DOHH2 (cell line): ENCODE measurements around the gene CORT.

ENCODE experiments used
- H3F3A ChIP-seq: fragments of 200-600 bp; sonication (generic), shearing (Covaris generic); 2 replicates; pipeline ENCODE4 v1.6.0; 2016; ENCODE audit warnings: antibody characterized with exemption, mild to moderate bottlenecking; ENCODE audit not compliant: control insufficient read depth, insufficient read depth
- H3K27ac ChIP-seq: fragments of 200-600 bp; sonication (generic); 2 replicates; pipeline ENCODE4 v1.5.1; 2014; ENCODE audit warnings: low read depth, mild to moderate bottlenecking, low read length, moderate library complexity
- H3K27me3 ChIP-seq: fragments of 200-600 bp; sonication (generic); 2 replicates; pipeline ENCODE4 v1.6.1; 2014; ENCODE audit warnings: mild to moderate bottlenecking, low read length, mixed read lengths; ENCODE audit not compliant: control insufficient read depth
- H3K36me3 ChIP-seq: fragments of 200-600 bp; sonication (generic); 2 replicates; pipeline ENCODE4 v1.6.1; 2014; ENCODE audit warnings: mild to moderate bottlenecking, low read length, moderate library complexity, mixed read lengths; ENCODE audit not compliant: control insufficient read depth
- H3K4me1 ChIP-seq: fragments of 200-600 bp; sonication (generic); 2 replicates; pipeline ENCODE4 v1.6.1; 2014; ENCODE audit warnings: mild to moderate bottlenecking, low read length, mixed read lengths; ENCODE audit not compliant: control insufficient read depth
- H3K4me2 ChIP-seq: fragments of 200-600 bp; sonication (generic); 2 replicates; pipeline ENCODE4 v1.6.0; 2014; ENCODE audit warnings: mild to moderate bottlenecking, low read length, moderate library complexity
- H3K4me3 ChIP-seq: fragments of 200-600 bp; sonication (generic); 2 replicates; pipeline ENCODE4 v1.5.1; 2014; ENCODE audit warnings: mild to moderate bottlenecking, low read length, mixed read lengths
- H3K79me2 ChIP-seq: fragments of 200-600 bp; sonication (generic); 2 replicates; pipeline ENCODE4 v1.6.1; 2014; ENCODE audit warnings: mild to moderate bottlenecking, low read length, mixed read lengths; ENCODE audit not compliant: control insufficient read depth
- H3K9me2 ChIP-seq: fragments of 200-600 bp; sonication (generic); replicated peaks from 2 replicates; pipeline ENCODE4 v1.6.1; 2014; ENCODE audit warnings: mild to moderate bottlenecking, low read length, mixed read lengths; ENCODE audit not compliant: control insufficient read depth
- H3K9me3 ChIP-seq: fragments of 200-600 bp; sonication (generic); 2 replicates; pipeline ENCODE4 v1.6.1; 2014; ENCODE audit warnings: antibody characterized with exemption, low read length, mixed read lengths; ENCODE audit not compliant: control insufficient read depth, insufficient read depth
- H4K20me1 ChIP-seq: fragments of 200-600 bp; sonication (generic); 2 replicates; pipeline ENCODE4 v1.6.0; 2014; ENCODE audit warnings: low read depth, mild to moderate bottlenecking, antibody characterized with exemption, low read length, moderate library complexity; ENCODE audit not compliant: control insufficient read depth, insufficient read depth
- CTCF ChIP-seq: fragments of 200-600 bp; sonication (generic); IDR thresholded peaks from one replicate; pipeline ENCODE4 v1.5.1; 2014; ENCODE audit warnings: antibody characterized with exemption, mild to moderate bottlenecking, low read depth, low read length; ENCODE audit not compliant: poor library complexity, severe bottlenecking
- EZH2phosphoT487 ChIP-seq: fragments of 200-600 bp; sonication (generic); IDR thresholded peaks from 2 replicates; pipeline ENCODE4 v1.6.1; 2017; ENCODE audit warnings: borderline replicate concordance, mild to moderate bottlenecking, antibody characterized with exemption, low read length, moderate library complexity, mixed read lengths

Gene CORT

GRCh38 chr1:10449751-10450150, at the start of gene CORT:
Gene CORT, plus strand, starts transcription at chr1:10450031. Its CDS starts 193 bp downstream, at chr1:10450224.
- no peak within 1 kb of the TSS for H3K4me3 ChIP-seq
- H3F3A ChIP-seq = peaks cover 7% of the 10 kb centered on the region
- H3K9me3 ChIP-seq = no peaks in the 10 kb centered on the region
- H3K4me1 ChIP-seq = no peaks in the 10 kb centered on the region
- H3K27ac ChIP-seq = no peak within 1 kb of the TSS
- no peaks in the 10 kb centered on the region for H3K9me2 ChIP-seq
- no peaks in the 10 kb centered on the region for H3K79me2 ChIP-seq
- peaks cover 2% of the 10 kb centered on the region for H3K36me3 ChIP-seq
- TF ChIP-seq EZH2phosphoT487 = no peak
- TF ChIP-seq CTCF = no peak
- H3K4me2 ChIP-seq = no peak within 1 kb of the TSS
- H3K27me3 ChIP-seq = no peaks in the 10 kb centered on the region
- no peaks in the 10 kb centered on the region for H4K20me1 ChIP-seq

- Histone ChIP-seq H3K27ac (no peak overlapping the region), H3K4me2 (no peak overlapping the region), H3K27me3 (no peaks in the 10 kb centered on the region), H3K4me1 (peaks cover 20% of the 10 kb centered on the region), H3K4me3 (no peak overlapping the region), H3K36me3 (peaks cover 58% of the 10 kb centered on the region), H3K9me2 (no peaks in the 10 kb centered on the region), H3K79me2 (peaks cover 31% of the 10 kb centered on the region), H3K9me3 (no peaks in the 10 kb centered on the region), H3F3A (no peaks in the 10 kb centered on the region), H4K20me1 (0 out of 2 replicates have a peak, but pooled peaks cover 8% of the 10 kb centered on the region)
- TF ChIP-seq CTCF = no peak
- TF ChIP-seq EZH2phosphoT487 = no peak
These were observed 48.5 kb upstream of the CORT start for GRCh38 chr1:10401281-10401680.

GRCh38 chr1:10402729-10403274, 47.0 kb upstream of the CORT start:
- H3K4me1 ChIP-seq = peaks cover 20% of the 10 kb centered on the region
- no peak overlapping the region for H3K4me3 ChIP-seq
- peaks cover 73% of the 10 kb centered on the region for H3K36me3 ChIP-seq
- H3K9me3 ChIP-seq = no peaks in the 10 kb centered on the region
- no peaks in the 10 kb centered on the region for H3K9me2 ChIP-seq
- TF ChIP-seq EZH2phosphoT487 (no peak), CTCF (no peak)
- peaks cover 31% of the 10 kb centered on the region for H3K79me2 ChIP-seq
- H3K27ac ChIP-seq = no peak overlapping the region
- H3K4me2 ChIP-seq = no peak overlapping the region
- H3F3A ChIP-seq = no peaks in the 10 kb centered on the region
- H4K20me1 ChIP-seq = 0 out of 2 replicates have a peak, but pooled peaks cover 8% of the 10 kb centered on the region
- H3K27me3 ChIP-seq = no peaks in the 10 kb centered on the region
